GF-D8 (cell line): ENCODE measurements around the gene HMSD.

ENCODE experiments used
- DNase-seq: peaks from one replicate; lab custom pipeline; 2025; lab: John Stamatoyannopoulos, UW

HMSD gene

DNA sequence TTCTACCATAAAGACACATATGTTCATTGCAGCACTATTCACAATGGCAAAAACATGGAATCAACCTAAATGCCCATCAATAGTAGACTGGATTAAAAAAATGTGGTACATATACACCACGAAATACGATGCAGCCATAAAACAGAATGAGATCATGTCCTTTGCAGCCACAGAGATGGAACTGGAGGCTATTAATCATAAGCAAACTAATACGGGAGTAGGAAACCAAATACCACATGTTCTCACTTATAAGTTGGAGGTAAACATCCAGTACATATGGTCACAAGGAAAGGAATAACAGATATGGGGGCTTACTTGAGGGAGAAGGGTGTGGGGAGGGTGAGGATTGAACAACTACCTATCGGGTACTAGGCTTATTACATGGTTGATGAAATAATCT is 7.7 kb downstream of the HMSD start:
- DNase-seq: no peak

DNA sequence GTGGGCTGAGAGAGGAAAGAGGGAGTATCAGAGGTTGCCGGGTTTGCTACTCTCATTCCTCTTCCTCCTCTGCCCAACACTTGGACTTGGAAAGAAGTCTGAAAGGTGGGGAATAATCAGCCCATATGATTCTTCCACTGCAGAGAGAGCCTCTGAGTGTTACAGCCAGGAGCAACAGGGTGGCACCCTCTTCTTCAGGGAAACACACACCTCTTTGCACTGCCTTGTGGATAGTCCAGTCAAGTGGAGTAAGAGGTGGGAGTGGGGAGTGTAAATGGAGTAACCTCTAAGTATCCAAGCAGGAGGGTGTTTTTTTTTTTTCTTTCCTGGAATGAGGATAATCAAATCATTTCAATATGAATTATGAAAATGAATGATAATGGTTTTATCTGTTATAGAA is 11.8 kb downstream of the HMSD start:
- no peak for DNase-seq

DNA sequence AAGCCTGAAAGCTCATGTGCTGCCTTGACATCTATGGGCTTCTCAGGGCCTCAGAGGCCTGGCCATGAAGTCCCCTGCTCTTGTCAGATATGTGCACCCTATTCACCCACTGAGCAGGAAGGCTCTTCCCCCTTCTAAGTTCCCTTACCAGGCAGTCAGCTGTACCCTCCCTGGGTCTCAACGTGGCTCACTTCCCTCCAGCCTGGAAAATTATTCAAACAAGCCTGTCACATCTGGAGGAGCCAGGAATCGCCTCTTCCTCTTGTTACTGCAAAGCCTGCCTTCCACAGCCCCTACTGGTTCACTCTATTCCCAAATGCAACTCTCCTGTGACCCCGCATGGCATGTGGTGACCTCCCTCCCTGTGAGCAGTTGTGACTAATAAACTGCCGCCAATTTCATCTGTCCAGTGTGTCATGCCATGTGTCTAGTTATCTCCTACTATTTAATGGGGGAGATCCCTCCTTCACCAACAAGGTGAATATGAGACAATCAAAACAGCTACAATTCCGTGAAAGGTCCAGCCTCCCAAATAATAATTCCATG is 12.4 kb downstream of the HMSD start:
- DNase-seq: no peak

DNA sequence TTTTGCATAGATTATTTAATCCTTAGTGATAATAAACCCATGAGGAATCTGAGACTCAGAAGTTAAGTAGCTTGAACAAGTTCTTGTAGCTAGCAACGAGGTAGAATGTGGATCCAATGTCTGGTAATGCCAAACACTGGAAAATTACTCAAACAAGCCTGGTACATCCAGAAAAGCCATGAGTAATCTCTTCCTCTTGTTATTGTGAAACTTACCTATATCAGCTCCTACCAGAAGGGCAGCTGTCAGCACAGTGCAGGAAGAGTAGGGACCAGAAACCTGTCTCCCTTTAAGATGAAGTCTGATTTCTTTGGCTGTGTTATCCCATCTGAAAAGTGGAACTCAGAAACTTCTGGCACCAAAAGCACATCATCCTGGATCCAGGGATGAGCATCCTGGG is 13.0 kb downstream of the HMSD start:
- no peak for DNase-seq

GRCh38 chr18:63963615-63964256 is 14.6 kb downstream of the HMSD start:
- DNase-seq: no peak

GRCh38 chr18:63964908-63965307 is 15.8 kb downstream of the HMSD start:
- DNase-seq: no peak

GRCh38 chr18:63965716-63966330 is 16.7 kb downstream of the HMSD start:
- DNase-seq: no peak

GRCh38 chr18:63969942-63970808 is 21.1 kb downstream of the HMSD start, which contains the start of gene SERPINB8:
TSS of gene SERPINB8 (plus strand) at chr18:63970081. CDS start at chr18:63978309, 8,228 bp downstream.
- DNase-seq: no peak

DNA sequence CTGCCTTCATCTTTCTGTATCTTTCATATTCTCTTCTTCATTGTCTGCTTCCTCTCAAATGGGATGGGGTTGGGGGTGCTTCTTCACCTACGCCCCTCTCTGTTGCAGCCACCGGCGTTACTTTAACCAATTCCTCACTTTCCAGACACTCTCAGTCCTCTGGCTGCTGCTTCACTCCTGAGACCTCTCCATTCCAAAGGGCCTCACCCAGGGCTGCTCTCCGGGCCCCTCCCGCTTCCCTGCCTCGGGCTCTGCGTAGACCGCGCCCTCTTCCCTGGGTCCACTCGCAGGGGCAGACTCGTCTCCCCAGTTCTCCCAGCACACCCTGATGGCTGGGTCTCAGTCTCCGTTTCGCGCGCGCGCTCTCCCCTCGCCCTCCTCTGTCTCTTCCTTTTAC is 21.7 kb downstream of the HMSD start:
- no peak for DNase-seq

GRCh38 chr18:63971320-63972001 is 22.4 kb downstream of the HMSD start:
- no peak for DNase-seq

DNA sequence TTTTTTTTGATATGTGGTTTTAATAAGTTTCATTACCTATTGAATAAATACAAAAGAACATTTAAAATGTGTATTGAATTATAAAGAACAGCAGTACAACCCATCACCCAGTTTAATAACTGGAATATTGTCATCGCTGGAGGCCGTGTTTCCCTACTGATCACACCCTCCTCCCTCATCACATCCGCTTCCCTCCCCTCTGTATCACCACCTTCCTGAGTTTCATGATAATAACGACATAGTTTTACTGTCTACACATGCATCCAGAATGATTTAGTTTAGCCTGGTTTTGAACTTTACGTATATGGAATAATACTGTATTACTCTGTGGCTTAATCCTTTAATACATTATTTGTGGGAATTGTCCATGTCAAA is 22.9 kb downstream of the HMSD start:
- DNase-seq: no peak

DNA sequence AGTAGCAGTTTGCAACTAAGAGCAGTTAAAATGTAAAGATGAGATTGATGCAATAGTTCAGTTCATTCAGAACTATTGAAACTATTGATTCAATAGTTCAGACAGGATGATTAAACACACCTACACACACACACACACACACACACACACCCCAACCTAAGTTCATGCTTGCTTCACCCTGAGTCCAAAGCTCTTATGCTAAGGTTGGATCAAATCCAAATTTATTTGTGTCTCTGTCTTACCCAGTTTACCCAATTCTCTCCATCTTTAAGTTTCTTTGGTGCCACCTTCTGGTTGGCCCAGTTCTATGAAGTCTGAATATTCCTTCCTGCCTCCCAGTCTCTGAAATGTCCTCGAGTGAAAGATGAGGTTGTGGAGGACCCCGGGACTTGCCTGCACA is 25.9 kb downstream of the HMSD start:
- DNase-seq: no peak

DNA sequence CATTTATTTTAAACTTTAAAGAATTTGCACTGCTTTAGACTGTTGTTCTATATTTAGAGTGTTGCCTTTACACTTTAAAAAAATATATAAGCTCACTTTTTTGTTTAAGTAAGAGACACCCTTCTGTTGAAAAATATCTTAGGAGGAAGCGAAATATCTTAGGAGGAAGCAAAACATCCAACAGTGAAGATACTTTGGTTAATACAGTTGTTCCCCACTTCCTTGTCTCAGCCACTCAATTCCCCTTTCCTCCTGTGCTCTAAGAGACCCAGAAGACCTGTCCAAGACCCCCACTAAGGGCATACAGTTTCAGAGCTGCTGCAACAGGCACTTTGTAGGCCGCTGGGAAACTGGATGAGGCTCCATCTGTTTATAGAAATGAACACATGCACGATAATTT is 26.5 kb downstream of the HMSD start:
- DNase-seq: no peak

DNA sequence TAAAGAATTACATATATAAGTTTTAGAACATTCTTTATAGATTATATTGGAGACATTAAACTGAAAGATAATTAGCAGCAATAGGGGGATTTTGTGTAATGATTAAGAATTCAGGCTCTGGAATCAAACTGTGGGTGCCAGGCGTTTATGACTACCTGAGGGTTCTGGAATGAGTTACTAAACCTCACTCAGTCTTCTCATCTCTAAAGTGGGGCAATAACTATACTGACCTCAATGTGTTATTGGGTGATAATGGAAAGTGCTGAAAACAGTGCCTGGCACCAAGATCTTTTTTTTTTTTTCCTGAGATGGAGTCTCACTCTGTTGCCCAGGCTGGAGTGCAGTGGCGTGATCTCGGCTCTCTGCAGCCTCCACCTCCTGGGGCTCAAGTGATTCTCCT is 27.9 kb downstream of the HMSD start:
- no peak for DNase-seq

- DNase-seq: no peak
Observed at GRCh38 chr18:63979409-63979920, 30.4 kb downstream of the HMSD start.

DNA sequence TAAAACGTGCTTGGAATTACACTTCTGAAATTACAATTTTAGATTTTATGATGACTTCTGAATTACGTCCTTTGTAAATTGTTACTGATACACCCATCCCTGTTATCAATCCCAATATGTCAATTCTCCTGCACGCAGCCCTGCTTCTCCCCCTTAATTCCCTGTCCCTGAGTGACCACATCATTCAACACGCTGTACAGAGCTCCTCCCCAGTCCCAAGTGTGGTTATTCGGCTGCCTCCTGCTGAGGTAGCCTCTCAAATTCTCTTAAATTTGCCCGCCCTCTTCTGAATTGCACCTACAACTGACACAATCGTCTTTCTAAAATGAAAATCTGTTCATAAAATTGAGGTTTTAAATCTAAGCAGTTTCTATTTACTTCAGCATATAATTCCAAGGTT is 30.9 kb downstream of the HMSD start:
- no peak for DNase-seq

DNA sequence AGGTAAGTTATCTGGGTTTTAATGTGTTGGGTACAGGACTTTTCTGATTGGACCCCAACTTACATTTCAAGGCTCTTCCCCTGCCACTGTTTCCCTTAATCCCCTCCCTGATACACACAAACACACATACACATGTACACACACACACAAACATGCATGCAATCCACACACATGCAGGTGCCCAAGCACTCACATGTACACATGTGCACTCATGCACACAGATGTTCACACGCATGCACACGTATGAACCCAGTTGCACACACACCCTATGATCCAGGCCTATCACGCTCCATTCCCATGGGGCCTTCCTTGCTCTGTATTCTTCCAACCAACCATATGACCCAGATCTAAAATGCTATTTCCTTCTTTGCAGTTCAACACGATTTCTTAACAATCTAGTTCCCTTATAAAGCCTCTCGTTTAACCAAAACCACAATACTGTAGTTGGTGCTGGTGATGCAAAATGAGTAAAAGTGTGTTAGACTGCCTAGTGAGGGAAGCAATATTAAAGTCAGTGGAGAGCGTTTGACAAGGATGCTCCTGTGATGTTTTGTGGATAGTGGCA is 31.9 kb downstream of the HMSD start:
- peak; percentile 42 for DNase-seq

DNA sequence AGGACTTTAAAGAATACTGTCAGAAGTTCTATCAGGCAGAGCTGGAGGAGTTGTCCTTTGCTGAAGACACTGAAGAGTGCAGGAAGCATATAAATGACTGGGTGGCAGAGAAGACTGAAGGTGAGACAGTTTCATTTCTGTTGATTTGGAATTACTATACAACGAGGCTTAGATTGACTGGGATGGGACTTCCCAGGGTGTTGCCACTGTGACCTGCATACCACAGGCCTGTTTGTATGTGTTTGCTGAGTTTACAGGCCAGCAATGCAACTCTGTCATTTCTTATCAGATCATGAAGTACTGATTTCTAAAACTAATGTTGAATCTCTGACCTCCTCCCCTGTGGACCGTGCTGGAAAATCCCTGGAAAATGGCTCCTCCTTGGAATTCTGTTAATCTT is 32.6 kb downstream of the HMSD start:
- DNase-seq: no peak

DNA sequence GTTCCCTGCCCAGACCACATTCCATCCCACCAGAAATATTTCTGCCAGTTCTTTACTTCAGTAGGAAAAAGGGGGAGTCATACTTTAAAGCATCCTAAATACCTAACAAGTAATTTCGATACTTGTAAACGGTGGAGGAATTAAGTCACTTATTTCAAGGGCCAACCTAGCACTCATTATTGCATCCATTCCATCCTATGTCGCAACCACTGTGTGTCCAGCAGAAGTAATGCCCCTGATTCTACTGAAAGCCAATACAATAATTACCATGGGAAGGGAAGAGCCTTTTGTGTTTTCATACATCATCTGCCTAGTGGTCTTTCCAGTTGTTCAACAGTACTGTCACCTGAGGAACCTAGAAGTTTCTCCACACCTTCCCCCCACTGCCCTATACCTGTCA is 33.3 kb downstream of the HMSD start:
- DNase-seq: no peak

DNA sequence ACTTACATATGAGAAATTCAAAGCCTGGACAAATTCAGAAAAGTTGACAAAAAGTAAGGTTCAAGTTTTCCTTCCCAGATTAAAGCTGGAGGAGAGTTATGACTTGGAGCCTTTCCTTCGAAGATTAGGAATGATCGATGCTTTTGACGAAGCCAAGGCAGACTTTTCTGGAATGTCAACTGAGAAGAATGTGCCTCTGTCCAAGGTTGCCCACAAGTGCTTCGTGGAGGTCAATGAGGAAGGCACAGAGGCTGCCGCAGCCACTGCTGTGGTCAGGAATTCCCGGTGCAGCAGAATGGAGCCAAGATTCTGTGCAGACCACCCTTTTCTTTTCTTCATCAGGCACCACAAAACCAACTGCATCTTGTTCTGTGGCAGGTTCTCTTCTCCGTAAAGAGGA is 37.8 kb downstream of the HMSD start:
- DNase-seq: no peak

DNA sequence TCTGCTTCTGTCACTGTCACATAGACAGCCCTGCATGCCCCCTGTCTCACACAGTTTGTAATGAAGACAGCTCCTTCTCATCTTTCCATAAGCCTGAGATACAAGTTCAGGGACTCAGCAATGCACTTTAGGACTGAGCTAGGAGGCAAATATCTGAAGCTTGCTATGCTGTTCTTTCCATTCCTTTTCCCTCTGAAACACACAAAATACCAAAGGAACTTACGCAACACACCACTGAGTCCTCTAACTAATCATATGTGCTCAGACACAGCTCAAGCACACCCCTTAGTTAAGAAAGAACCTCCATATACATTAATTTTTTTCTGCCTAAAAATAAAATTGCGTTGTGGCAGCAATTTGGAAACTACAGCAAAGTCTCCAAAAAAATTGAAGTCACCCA is 38.6 kb downstream of the HMSD start:
- no peak for DNase-seq

DNA sequence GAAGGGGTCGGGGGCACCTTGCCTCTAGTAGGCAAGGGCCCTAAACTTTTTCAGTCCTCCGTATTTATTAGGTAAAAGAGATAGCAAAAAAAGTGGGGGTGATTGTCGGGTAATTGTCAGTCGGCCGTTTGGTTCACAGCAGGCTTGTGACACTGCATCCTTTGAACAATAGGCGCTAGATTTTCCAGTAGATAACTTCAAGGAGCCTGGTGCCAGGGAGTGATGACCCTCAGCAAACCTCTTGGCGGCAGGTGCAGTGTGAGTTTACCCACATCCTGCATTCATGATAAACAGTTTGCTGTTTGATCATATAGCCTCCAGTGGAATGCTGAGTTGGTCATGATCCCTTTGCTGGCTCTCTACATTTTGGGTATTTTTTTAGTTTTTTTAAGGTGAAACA is 43.6 kb downstream of the HMSD start:
- no peak for DNase-seq
